GM19468 (cell line): ENCODE measurements around the gene VASP.
A peak's percentile ranks its signal among the peaks of the same experiment; 100 is the strongest.

ENCODE experiments used
- ATAC-seq: cut with Tn5 transposase; IDR thresholded peaks from one replicate; pipeline ENCODE4 v1.9.1; 2021; ENCODE audit warnings: mild to moderate bottlenecking, moderate library complexity, moderate number of reproducible peaks; ENCODE audit not compliant: unreplicated experiment; ENCODE audit errors: extremely low read depth

VASP gene

GRCh38 chr19:45506989-45507871 is at the start of gene VASP:
TSS of gene VASP (plus strand) at chr19:45507479. CDS start at chr19:45507772, 293 bp downstream.
- peak; percentile 53 for ATAC-seq

DNA sequence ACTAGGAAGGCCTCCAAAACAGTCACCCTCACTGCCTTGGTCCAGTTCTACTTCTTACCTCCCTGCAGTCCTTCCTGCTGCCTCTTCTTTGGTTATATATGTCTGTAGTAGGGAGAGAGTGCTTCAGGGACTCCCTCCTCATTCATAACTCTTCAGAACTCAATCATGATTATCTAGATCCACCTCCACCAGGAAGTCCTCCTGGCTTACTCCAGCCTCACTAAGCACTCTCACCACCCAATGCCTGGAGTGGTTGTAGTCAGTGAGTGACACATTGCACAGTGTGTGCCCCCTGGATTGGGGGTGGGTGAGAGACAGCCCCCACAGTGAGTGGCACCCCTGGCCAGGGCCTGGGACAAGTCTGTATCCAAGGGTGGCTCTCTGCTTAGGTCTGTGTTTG is 49.5 kb upstream of the VASP start:
- ATAC-seq, result no peak

- ATAC-seq, result no peak
Observed at GRCh38 chr19:45460807-45461347, 46.4 kb upstream of the VASP start.

DNA sequence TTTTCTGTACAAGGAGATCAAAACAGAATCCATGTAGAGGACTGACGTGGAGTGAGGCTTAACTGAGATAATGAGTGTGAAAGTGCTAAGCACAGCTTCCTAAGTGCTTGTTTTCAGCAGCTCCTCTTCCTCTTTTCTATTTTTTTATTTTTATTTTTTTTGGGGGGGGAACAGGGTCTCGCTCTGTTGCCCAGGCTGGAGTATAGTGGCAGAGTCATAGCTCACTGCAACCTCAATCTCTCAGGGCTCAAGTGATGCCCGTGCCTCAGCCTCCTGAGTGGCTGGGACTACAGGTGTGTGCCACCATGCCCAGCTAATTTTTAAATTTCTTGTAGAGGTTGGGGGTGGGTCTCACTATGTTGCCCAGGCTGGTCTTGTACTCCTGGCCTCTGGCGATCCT is 45.1 kb upstream of the VASP start:
- ATAC-seq, result no peak

DNA sequence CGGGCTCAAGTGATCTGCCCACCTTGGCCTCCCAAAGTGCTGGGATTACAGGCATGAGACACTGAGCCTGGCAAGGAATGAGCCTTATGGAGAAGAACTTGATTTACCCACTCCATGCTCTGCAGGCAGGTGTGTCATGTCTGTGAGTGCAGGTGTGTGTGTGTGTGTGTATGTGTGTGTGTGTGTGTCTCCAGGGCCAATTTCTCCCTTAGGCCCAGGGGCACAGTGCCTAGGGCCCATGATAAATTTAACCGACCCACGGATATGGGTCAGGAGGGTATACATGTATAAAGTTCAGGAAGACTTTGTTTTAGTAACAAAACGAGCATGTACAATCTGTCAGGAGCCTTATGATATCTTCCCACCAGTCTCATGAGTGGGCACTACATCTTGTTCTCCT is 44.0 kb upstream of the VASP start:
- no peak for ATAC-seq

- ATAC-seq, result no peak
Observed at GRCh38 chr19:45464274-45464673, 43.0 kb upstream of the VASP start.

GRCh38 chr19:45464852-45465441 is 42.3 kb upstream of the VASP start:
- ATAC-seq, result no peak

DNA sequence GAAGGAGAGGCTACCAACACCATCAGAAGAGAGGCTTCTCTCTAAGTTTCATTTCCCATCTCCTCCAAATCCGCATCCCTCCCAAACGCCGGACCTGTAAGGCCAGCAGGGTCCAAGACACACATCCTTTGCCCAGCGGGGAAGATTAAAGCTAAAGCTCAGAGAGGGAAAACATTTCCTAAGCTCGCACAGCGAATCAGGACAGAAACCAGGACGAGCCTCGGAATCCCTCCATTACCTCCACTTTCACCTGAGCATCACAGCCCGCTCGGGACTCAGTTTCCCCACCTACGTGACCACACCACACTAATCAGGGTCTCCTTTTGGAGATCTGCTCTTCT is 40.2 kb upstream of the VASP start:
- no peak for ATAC-seq

- peak; percentile 62 for ATAC-seq
Observed at GRCh38 chr19:45467456-45468158, 39.7 kb upstream of the VASP start, which contains the start of gene FOSB. TSS of gene FOSB (plus strand) at chr19:45467996. CDS start at chr19:45468587, 591 bp downstream.

DNA sequence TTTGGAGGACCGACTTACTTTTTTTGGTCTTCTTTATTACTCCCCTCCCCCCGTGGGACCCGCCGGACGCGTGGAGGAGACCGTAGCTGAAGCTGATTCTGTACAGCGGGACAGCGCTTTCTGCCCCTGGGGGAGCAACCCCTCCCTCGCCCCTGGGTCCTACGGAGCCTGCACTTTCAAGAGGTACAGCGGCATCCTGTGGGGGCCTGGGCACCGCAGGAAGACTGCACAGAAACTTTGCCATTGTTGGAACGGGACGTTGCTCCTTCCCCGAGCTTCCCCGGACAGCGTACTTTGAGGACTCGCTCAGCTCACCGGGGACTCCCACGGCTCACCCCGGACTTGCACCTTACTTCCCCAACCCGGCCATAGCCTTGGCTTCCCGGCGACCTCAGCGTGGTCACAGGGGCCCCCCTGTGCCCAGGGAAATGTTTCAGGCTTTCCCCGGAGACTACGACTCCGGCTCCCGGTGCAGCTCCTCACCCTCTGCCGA is 39.1 kb upstream of the VASP start:
- no peak for ATAC-seq

- ATAC-seq, result no peak
Observed at GRCh38 chr19:45468803-45469131, 38.5 kb upstream of the VASP start.

GRCh38 chr19:45469132-45469944 is 37.9 kb upstream of the VASP start:
- no peak for ATAC-seq

GRCh38 chr19:45469945-45470761 is 37.1 kb upstream of the VASP start:
- no peak for ATAC-seq

DNA sequence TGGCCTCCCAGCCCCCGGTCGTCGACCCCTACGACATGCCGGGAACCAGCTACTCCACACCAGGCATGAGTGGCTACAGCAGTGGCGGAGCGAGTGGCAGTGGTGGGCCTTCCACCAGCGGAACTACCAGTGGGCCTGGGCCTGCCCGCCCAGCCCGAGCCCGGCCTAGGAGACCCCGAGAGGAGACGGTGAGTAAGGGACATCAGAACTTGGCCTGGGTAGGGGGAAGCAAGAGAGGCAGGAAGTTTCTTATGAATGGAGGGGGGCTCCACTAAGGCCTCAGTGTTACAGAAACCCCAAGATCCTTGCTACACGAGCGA is 36.6 kb upstream of the VASP start:
- no peak for ATAC-seq

- no peak for ATAC-seq
Observed at GRCh38 chr19:45471111-45471930, 36.0 kb upstream of the VASP start.

DNA sequence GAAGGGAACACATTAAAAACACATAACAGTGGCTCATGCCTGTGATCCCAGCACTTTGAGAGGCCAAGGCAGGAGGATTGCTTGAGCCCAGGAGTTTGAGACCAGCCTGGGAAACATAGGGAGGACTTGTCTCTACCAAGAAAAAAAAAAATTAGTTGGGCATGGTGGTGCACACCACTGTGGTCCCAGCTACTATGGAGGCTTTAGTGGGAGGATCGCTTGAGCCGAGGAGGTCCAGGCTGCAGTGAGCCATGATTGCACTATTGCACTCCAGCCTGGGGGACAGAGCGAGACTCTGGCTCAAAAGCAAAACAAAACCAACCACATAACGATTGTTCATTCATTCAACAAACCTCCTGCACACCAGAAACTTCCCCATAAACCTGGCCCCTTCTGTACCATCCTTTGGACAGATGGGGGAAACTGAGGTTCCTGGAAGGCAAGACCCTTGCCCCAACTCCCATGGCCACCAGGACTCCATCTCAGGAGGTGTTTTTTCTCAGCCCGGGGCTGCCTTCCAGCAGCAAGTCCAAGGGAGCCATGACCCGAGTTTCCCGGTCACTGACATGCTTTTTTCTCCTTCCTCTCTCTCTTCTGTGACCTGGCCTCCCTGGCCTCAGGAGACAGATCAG is 35.2 kb upstream of the VASP start:
- ATAC-seq, result no peak

GRCh38 chr19:45472563-45473366 is 34.5 kb upstream of the VASP start:
- ATAC-seq, result no peak
